MM.1S (cell line): ENCODE data around the gene TMEM191C.
"Not testable (repeated sequence)": the region's sequence is repeated elsewhere in the genome, so short reads cannot be mapped to it uniquely, and the experiment has no call there.

Experiments
- DNase-seq: peaks from one replicate; pipeline ENCODE4 v3.0.0-alpha.2; 2015
- H2AFZ ChIP-seq: fragments of 300-600 bp; sonication (generic); 2 replicates; pipeline ENCODE4 v1.6.0; 2016; ENCODE audit warnings: antibody characterized with exemption, low read length
- H3F3A ChIP-seq: fragments of 300-600 bp; sonication (generic); 2 replicates; pipeline ENCODE4 v1.6.1; 2016; ENCODE audit warnings: mild to moderate bottlenecking, antibody characterized with exemption, low read length, moderate library complexity, mixed read lengths; ENCODE audit not compliant: insufficient read depth
- H3K27ac ChIP-seq: fragments of 300-600 bp; sonication (generic); 2 replicates; pipeline ENCODE4 v1.5.1; 2016; ENCODE audit warnings: mild to moderate bottlenecking, low read length
- H3K27me3 ChIP-seq: fragments of 300-600 bp; sonication (generic); replicated peaks from 2 replicates; pipeline ENCODE4 v1.6.0; 2016; ENCODE audit warnings: low read length; ENCODE audit not compliant: insufficient read depth
- H3K36me3 ChIP-seq: fragments of 300-600 bp; sonication (generic); replicated peaks from 2 replicates; pipeline ENCODE4 v1.6.1; 2016; ENCODE audit warnings: mild to moderate bottlenecking, low read length, mixed read lengths; ENCODE audit not compliant: insufficient read depth
- H3K4me1 ChIP-seq: fragments of 300-600 bp; sonication (generic); 2 replicates; pipeline ENCODE4 v1.6.1; 2016; ENCODE audit warnings: low read length, mixed read lengths
- H3K4me2 ChIP-seq: fragments of 300-600 bp; sonication (generic); 2 replicates; pipeline ENCODE4 v1.6.0; 2016; ENCODE audit warnings: low read depth, low read length
- H3K4me3 ChIP-seq: fragments of 300-600 bp; sonication (generic); 2 replicates; pipeline ENCODE4 v1.5.1; 2016; ENCODE audit warnings: low read length, mixed read lengths
- H3K79me2 ChIP-seq: fragments of 300-600 bp; sonication (generic); 2 replicates; pipeline ENCODE4 v1.6.1; 2016; ENCODE audit warnings: mixed run types, low read length, mixed read lengths
- H3K9ac ChIP-seq: fragments of 300-600 bp; sonication (generic); 2 replicates; pipeline ENCODE4 v1.6.1; 2016; ENCODE audit warnings: low read length, mixed read lengths
- H3K9me2 ChIP-seq: fragments of 300-600 bp; sonication (generic); replicated peaks from 2 replicates; pipeline ENCODE4 v1.6.1; 2016; ENCODE audit warnings: mild to moderate bottlenecking, low read length, mixed read lengths; ENCODE audit not compliant: insufficient read depth
- H3K9me3 ChIP-seq: fragments of 300-600 bp; sonication (generic); replicated peaks from 2 replicates; pipeline ENCODE4 v1.6.1; 2016; ENCODE audit warnings: mild to moderate bottlenecking, low read length, mixed read lengths; ENCODE audit not compliant: insufficient read depth
- H4K20me1 ChIP-seq: fragments of 300-600 bp; sonication (generic); 2 replicates; pipeline ENCODE4 v1.6.1; 2016; ENCODE audit warnings: mild to moderate bottlenecking, low read length, moderate library complexity, mixed read lengths; ENCODE audit not compliant: insufficient read depth

Gene TMEM191C

GRCh38 chr22:21472984-21473383, 5.8 kb downstream of the TMEM191C start:
- H2AFZ ChIP-seq, H3K79me2 ChIP-seq, H3K4me1 ChIP-seq, H3K9me3 ChIP-seq, H3K9ac ChIP-seq, DNase-seq, H4K20me1 ChIP-seq, H3K27ac ChIP-seq, H3K4me3 ChIP-seq, H3K36me3 ChIP-seq, H3K9me2 ChIP-seq, H3F3A ChIP-seq, H3K4me2 ChIP-seq, H3K27me3 ChIP-seq: not testable (repeated sequence)

GRCh38 chr22:21473664-21474063, 6.5 kb downstream of the TMEM191C start:
- not testable (repeated sequence) for H2AFZ ChIP-seq, H3K27me3 ChIP-seq, H3K4me3 ChIP-seq, H3K4me2 ChIP-seq, H3K9ac ChIP-seq, H3K36me3 ChIP-seq, H4K20me1 ChIP-seq, DNase-seq, H3K27ac ChIP-seq, H3K9me2 ChIP-seq, H3F3A ChIP-seq, H3K9me3 ChIP-seq, H3K79me2 ChIP-seq, H3K4me1 ChIP-seq

GRCh38 chr22:21484039-21484438, 16.9 kb downstream of the TMEM191C start:
- not testable (repeated sequence) for H3K4me3 ChIP-seq, H2AFZ ChIP-seq, H3K9me2 ChIP-seq, H3K4me1 ChIP-seq, H4K20me1 ChIP-seq, H3F3A ChIP-seq, H3K79me2 ChIP-seq, H3K36me3 ChIP-seq, H3K27ac ChIP-seq, H3K9ac ChIP-seq, H3K9me3 ChIP-seq, DNase-seq, H3K27me3 ChIP-seq, H3K4me2 ChIP-seq

GRCh38 chr22:21487723-21488122, 20.5 kb downstream of the TMEM191C start:
- H3K36me3 ChIP-seq, H3K9me3 ChIP-seq, H3K4me2 ChIP-seq, H2AFZ ChIP-seq, H4K20me1 ChIP-seq, H3K27me3 ChIP-seq, DNase-seq, H3K9me2 ChIP-seq, H3F3A ChIP-seq, H3K4me1 ChIP-seq, H3K79me2 ChIP-seq, H3K27ac ChIP-seq, H3K9ac ChIP-seq, H3K4me3 ChIP-seq: not testable (repeated sequence)

- H3K4me1 ChIP-seq, H3K4me3 ChIP-seq, H3K4me2 ChIP-seq, H2AFZ ChIP-seq, H3K79me2 ChIP-seq, H3F3A ChIP-seq, H3K9me3 ChIP-seq, H4K20me1 ChIP-seq, DNase-seq, H3K27me3 ChIP-seq, H3K36me3 ChIP-seq, H3K9ac ChIP-seq, H3K9me2 ChIP-seq, H3K27ac ChIP-seq: not testable (repeated sequence)
Measured at GRCh38 chr22:21489149-21489680, 22.0 kb downstream of the TMEM191C start.

GRCh38 chr22:21490556-21490955, 23.4 kb downstream of the TMEM191C start:
- not testable (repeated sequence) for H3K4me2 ChIP-seq, H3K27ac ChIP-seq, H3K36me3 ChIP-seq, H3K9me2 ChIP-seq, H3K9ac ChIP-seq, H3K27me3 ChIP-seq, H4K20me1 ChIP-seq, H3K4me3 ChIP-seq, H2AFZ ChIP-seq, H3K79me2 ChIP-seq, H3K4me1 ChIP-seq, H3K9me3 ChIP-seq, H3F3A ChIP-seq, DNase-seq

GRCh38 chr22:21492271-21492670, 25.1 kb downstream of the TMEM191C start:
- not testable (repeated sequence) for H3K4me2 ChIP-seq, H3F3A ChIP-seq, H3K4me3 ChIP-seq, H4K20me1 ChIP-seq, H3K27ac ChIP-seq, H3K79me2 ChIP-seq, DNase-seq, H3K36me3 ChIP-seq, H3K27me3 ChIP-seq, H3K4me1 ChIP-seq, H3K9me3 ChIP-seq, H2AFZ ChIP-seq, H3K9ac ChIP-seq, H3K9me2 ChIP-seq

GRCh38 chr22:21493789-21494782, 26.9 kb downstream of the TMEM191C start:
- not testable (repeated sequence) for H3K9ac ChIP-seq, H3K27me3 ChIP-seq, DNase-seq, H3F3A ChIP-seq, H3K27ac ChIP-seq, H3K9me3 ChIP-seq, H3K4me3 ChIP-seq, H3K4me1 ChIP-seq, H3K4me2 ChIP-seq, H3K79me2 ChIP-seq, H4K20me1 ChIP-seq, H2AFZ ChIP-seq, H3K36me3 ChIP-seq, H3K9me2 ChIP-seq
